Stimulated activated CD4-positive, alpha-beta T cell treated with anti-CD3 and anti-CD28 coated beads, Interleukin-4, amount 100 ng/mL, for 4 hours (primary cell): ENCODE measurements around the gene AKAP13.

Source experiments
- DNase-seq, 2 experiments: peaks; one replicate each; pipeline ENCODE4 v3.0.0-alpha.2; 2020

AKAP13 gene

GRCh38 chr15:85542895-85543331 is 162.5 kb downstream of the AKAP13 start:
- no peak for DNase-seq

GRCh38 chr15:85543741-85544155 is 163.3 kb downstream of the AKAP13 start:
- DNase-seq = no peak

- no peak for DNase-seq
Measured at GRCh38 chr15:85545185-85545584, 164.8 kb downstream of the AKAP13 start.

DNA sequence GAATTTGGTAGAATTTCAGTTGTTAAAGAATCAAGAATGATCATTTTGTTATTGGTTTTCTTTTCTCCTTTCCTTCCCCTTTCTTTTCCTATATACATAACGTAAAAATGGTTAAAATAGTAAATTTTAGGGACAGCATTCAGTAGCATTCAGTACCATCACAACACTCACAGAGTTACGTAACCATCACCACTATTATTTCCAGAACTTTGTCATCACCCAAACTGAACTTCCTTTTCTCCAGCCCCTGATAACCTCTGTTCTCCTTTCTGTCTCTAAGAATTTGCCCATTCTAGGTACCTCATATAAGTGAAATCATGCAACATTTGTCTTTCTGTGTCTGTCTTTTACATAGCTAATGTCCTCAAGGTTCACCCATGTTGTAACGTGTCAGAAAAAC is 165.3 kb downstream of the AKAP13 start:
- no peak for DNase-seq

- DNase-seq = no peak
Measured at GRCh38 chr15:85547386-85547785, 167.0 kb downstream of the AKAP13 start.

DNA sequence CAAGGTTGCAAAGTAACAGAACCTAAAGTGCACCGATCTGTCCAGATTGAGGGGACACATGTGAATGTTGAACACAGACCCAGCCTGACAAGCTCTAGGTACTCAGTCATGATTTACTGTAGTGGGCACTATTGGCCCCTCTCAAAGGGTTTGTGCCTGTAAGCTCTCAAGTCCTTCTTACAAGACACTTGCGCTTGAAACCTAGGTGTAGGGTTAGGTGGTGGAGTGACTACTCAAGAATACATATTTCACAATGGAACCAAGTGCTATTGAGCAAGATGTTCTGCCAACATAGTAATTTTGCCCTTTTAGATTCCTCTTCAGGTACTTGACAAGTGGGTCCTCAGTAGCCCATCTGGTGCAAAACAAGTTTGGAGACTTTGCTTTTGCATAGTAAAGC is 169.9 kb downstream of the AKAP13 start:
- DNase-seq = no peak

GRCh38 chr15:85551221-85551832 is 170.9 kb downstream of the AKAP13 start:
- DNase-seq = no peak

- DNase-seq = no peak
Measured at GRCh38 chr15:85554852-85555521, 174.6 kb downstream of the AKAP13 start.

DNA sequence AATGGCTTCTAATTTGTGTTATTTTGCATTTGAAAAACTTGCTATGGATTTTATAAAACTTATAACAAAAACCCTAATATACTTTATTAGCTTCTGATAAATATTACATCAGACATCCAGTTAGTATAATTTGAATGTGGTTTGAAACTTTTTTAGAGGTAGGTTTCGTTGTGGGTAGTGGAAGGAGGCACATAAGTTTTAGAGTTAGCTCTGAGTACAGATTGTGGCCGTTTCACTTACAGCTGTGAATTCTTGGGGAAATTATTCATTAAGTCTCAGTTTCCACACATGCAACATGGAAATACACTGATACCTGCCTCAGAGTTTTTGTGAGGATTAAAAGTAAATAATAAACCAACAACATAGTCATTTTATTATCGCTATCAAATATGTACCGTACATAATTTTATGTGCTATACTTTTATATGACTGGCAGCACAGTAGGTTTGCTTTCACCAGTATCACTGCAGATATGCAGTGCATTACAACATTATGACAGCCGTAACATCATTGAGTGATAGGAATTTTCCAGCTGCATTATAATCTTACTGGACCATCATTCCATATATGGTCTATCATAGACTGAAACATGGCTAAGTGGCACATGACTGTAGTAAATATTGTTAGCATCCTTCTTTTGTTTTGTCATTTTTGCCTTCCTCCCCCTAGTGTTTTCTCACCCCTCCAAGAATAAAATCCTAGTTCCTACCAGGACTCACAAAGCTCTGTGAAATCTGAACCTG is 175.6 kb downstream of the AKAP13 start:
- no peak for DNase-seq

- DNase-seq = no peak
Measured at GRCh38 chr15:85556618-85556895, 176.2 kb downstream of the AKAP13 start.

DNA sequence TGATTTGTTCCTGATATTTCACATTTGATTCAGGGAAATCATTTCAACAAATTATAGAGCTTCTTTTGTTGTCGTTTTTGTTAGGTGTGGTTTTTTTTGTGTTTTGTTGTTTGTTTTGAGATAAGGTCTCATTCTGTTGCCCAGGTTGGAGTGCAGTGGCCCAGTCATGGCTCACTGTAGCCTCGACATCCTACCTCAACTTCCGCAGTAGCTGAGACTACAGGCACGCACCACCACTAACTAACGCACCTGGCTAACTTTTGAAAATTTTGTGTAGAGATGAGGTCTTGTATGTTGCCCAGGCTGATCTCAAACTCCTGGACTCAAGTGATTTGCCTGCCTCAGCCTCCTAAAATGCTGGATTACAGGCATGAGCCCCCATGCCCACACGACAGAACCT is 177.0 kb downstream of the AKAP13 start:
- no peak for DNase-seq

- DNase-seq = no peak
Measured at GRCh38 chr15:85558848-85559247, 178.4 kb downstream of the AKAP13 start.

- DNase-seq = no peak
Measured at GRCh38 chr15:85559530-85559929, 179.1 kb downstream of the AKAP13 start.

GRCh38 chr15:85562824-85563223 is 182.4 kb downstream of the AKAP13 start:
- no peak for DNase-seq

DNA sequence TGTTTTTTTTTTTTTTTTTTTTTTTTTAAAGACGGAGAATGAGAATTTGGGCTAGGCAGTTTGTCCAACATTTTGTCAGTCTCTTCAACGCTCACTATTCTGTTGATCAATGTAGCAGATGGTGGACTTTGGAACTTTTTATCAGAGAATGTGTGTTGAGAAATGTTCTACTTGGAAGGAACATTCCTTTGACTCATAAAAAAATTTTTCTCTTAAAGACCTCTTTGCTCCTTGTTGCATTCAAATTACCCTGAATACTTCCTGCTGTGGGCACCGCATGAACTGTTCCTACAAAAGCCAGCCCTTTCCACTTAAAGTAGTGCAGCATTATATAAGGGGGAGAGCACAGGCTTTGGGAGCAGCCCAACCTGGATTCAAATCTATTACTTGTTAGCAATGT is 182.9 kb downstream of the AKAP13 start:
- no peak for DNase-seq

- DNase-seq = no peak
Measured at GRCh38 chr15:85563731-85564130, 183.3 kb downstream of the AKAP13 start.

GRCh38 chr15:85564686-85565085 is 184.3 kb downstream of the AKAP13 start:
- DNase-seq = no peak

- no peak for DNase-seq
Measured at GRCh38 chr15:85568261-85568808, 187.9 kb downstream of the AKAP13 start.

- DNase-seq = no peak
Measured at GRCh38 chr15:85570336-85570735, 189.9 kb downstream of the AKAP13 start.

DNA sequence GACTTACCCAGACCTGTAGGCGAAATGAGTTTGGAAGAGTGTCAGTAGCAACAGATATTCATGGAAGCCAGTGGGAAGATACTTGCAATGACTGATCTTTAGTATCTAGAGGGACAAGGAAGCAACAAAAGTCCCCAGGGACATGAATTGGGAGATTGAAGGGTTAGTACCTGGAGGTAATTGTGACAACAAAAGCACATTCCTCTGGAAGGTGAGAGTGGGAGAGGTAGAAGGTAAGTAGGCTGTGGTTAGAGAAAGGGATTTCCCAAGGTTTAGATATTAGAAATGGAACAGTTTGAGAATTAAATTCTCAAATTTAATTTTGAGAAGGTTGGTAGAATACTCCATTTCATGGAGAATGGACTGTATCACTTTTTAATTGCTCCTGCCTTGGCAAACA is 191.4 kb downstream of the AKAP13 start:
- DNase-seq = no peak

GRCh38 chr15:85576392-85576791 is 196.0 kb downstream of the AKAP13 start:
- DNase-seq = no peak

- no peak for DNase-seq
Measured at GRCh38 chr15:85578941-85579701, 198.7 kb downstream of the AKAP13 start.

GRCh38 chr15:85579957-85580694 is 199.7 kb downstream of the AKAP13 start:
- DNase-seq = no peak
